A673 (cell line): ENCODE measurements around the gene FAM241A. TPM values are rescaled to one million over a fixed set of nuclear protein-coding genes. Genes with fewer than 3 reads are reported as not detected.
A peak's percentile ranks its signal among the peaks of the same experiment; 100 is the strongest.

Experiments used
- BruUV-seq: library from RNA; stranded (reverse); fragments of 400-500 nt; replicated peaks from 2 replicates; lab custom pipeline; 2021; lab: Mats Ljungman, UMichigan
- CTCF ChIA-PET: fragments of 300-600 bp; sonication (Branson Sonifier 250); formaldehyde crosslinking; loops from one replicate; lab custom pipeline; 2022; ENCODE audit warnings: antibody characterized with exemption; lab: Charles Lee
- POLR2A ChIA-PET: fragments of 300-600 bp; sonication (Branson Sonifier 250); formaldehyde crosslinking; loops from one replicate; lab custom pipeline; 2022; ENCODE audit warnings: antibody characterized with exemption; ENCODE audit not compliant: low non-redundant PET; lab: Charles Lee
- DNase-seq: peaks from one replicate; pipeline ENCODE4 v3.0.0-alpha.2; 2015; ENCODE audit warnings: low spot score
- H3K27ac ChIP-seq: fragments of 200-600 bp; sonication (generic); 2 replicates; pipeline ENCODE4 v1.5.1; 2016; ENCODE audit warnings: mixed run types, low read depth, mild to moderate bottlenecking, mixed read lengths, antibody characterized with exemption, low read length; ENCODE audit not compliant: poor library complexity, severe bottlenecking
- H3K27me3 ChIP-seq: fragments of 200-600 bp; sonication (generic); replicated peaks from 2 replicates; pipeline ENCODE4 v1.6.1; 2017; ENCODE audit warnings: mixed run types, low read depth, mild to moderate bottlenecking, mixed read lengths, antibody characterized with exemption, low read length; ENCODE audit not compliant: insufficient read depth, poor library complexity
- H3K36me3 ChIP-seq: fragments of 200-600 bp; sonication (generic); 2 replicates; pipeline ENCODE4 v1.6.1; 2016; ENCODE audit warnings: mixed run types, mild to moderate bottlenecking, mixed read lengths, antibody characterized with exemption, low read length; ENCODE audit not compliant: insufficient read depth, poor library complexity, severe bottlenecking
- H3K4me1 ChIP-seq: fragments of 200-600 bp; sonication (generic); 2 replicates; pipeline ENCODE4 v1.6.1; 2017; ENCODE audit warnings: mixed run types, mild to moderate bottlenecking, mixed read lengths, antibody characterized with exemption, low read length; ENCODE audit not compliant: insufficient read depth, poor library complexity, severe bottlenecking
- H3K4me3 ChIP-seq: fragments of 200-600 bp; sonication (generic); 2 replicates; pipeline ENCODE4 v1.5.1; 2016; ENCODE audit warnings: low read depth, mixed run types, mild to moderate bottlenecking, mixed read lengths, low read length; ENCODE audit not compliant: poor library complexity, severe bottlenecking
- H3K9me3 ChIP-seq: fragments of 200-600 bp; sonication (generic); 2 replicates; pipeline ENCODE4 v1.6.1; 2016; ENCODE audit warnings: mixed run types, low read depth, mild to moderate bottlenecking, mixed read lengths, antibody characterized with exemption, low read length; ENCODE audit not compliant: poor library complexity, severe bottlenecking
- EZH2 ChIP-seq: fragments of 200-600 bp; sonication (generic); IDR thresholded peaks from 2 replicates; pipeline ENCODE4 v1.6.1; 2017; ENCODE audit warnings: borderline replicate concordance, low read depth, mild to moderate bottlenecking, mixed read lengths, antibody characterized with exemption, low read length; ENCODE audit not compliant: poor library complexity, severe bottlenecking
- intact Hi-C: fragments of 100-400 bp; cut with micrococcal nuclease; formaldehyde crosslinking; loops from one replicate; pipeline ENCODE4 v1.10.0; 2022; ENCODE audit not compliant: unreplicated experiment
- total RNA-seq: library from RNA; stranded (reverse); gene quantifications from 2 replicates; pipeline ENCODE4 v1.2.3, GENCODE V29; 2021
- TF ChIP-seq, protein P1 (sequence below): fragments of 300-800, 200-600 bp; sonication (generic); conservative IDR thresholded peaks from 2 replicates; pipeline ENCODE4 v1.5.1; 2017; ENCODE audit warnings: low read depth, mild to moderate bottlenecking, antibody characterized with exemption, low read length, moderate library complexity, mixed read lengths

The FAM241A gene
- total RNA-seq, 1 experiment from 2014 or later, result 1.5 TPM

DNA sequence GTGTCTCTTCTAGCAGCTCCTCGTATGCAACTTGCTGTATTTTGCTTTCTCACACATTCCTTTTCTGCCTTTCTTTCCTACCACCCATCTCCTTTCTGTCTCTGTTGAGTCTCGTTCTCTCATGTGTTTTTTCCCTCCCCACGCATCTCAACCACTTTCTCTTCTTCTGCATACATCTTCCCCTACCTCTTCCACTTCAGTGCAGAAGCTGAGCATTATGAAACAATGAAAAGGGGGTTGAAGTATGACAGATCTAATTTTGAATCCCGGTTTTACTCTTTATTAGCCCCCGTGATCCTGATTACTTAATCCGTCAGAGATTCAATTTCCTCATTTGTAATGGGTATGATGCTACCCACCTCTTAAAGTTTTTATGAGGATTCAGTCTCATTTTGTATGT lies 7.3 kb downstream of the FAM241A start:
- no TSS peak for BruUV-seq
- TF ChIP-seq EZH2, result no peak
- TF ChIP-seq, protein P1, sequence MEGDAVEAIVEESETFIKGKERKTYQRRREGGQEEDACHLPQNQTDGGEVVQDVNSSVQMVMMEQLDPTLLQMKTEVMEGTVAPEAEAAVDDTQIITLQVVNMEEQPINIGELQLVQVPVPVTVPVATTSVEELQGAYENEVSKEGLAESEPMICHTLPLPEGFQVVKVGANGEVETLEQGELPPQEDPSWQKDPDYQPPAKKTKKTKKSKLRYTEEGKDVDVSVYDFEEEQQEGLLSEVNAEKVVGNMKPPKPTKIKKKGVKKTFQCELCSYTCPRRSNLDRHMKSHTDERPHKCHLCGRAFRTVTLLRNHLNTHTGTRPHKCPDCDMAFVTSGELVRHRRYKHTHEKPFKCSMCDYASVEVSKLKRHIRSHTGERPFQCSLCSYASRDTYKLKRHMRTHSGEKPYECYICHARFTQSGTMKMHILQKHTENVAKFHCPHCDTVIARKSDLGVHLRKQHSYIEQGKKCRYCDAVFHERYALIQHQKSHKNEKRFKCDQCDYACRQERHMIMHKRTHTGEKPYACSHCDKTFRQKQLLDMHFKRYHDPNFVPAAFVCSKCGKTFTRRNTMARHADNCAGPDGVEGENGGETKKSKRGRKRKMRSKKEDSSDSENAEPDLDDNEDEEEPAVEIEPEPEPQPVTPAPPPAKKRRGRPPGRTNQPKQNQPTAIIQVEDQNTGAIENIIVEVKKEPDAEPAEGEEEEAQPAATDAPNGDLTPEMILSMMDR, result no peak
- no peaks in the 10 kb centered on the region for H3K36me3 ChIP-seq
- H3K27me3 ChIP-seq, result no peaks in the 10 kb centered on the region
- no peak overlapping the region for H3K27ac ChIP-seq
- intact Hi-C loops, result no loop called here
- peak; percentile 18 for DNase-seq
- POLR2A ChIA-PET, result no interaction called here
- H3K9me3 ChIP-seq, result no peaks in the 10 kb centered on the region
- CTCF ChIA-PET, result interaction anchor here (0.6 kb wide), 1 partner anchor 569 kb away, joined by 7 read pairs; no protein-coding TSS in a partner anchor
- peaks cover 28% of the 10 kb centered on the region for H3K4me1 ChIP-seq
- no peak overlapping the region for H3K4me3 ChIP-seq

DNA sequence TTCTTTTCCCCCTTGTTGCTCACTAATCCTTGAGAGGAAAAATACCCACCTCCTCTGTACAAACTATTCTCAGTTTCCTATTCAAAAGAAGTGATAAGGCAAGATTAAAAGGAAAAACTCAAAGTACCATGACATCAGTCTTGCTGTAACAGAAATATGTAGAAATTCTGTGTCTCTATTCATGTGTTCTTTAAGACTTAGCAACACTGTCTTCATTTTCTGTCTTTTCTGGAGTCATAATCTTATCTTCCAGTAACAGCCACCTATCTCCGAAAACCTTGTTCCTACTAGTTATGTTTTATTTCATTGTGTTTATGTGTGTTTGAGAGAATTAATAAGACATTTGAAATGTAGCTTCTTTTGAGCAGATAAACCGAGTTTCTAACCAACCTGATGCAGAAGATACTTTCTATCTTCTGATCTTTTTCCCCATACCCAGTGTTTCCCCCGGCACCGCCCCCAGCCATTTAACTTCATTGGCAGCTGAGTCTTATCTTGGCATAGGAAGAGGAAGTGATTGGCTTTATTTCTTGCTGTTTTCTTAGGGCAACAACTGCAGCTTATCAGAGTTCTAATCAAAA lies 8.0 kb downstream of the FAM241A start:
- Histone ChIP-seq H3K27me3 (no peaks in the 10 kb centered on the region), H3K36me3 (no peaks in the 10 kb centered on the region), H3K27ac (no peak overlapping the region), H3K4me1 (peaks cover 25% of the 10 kb centered on the region), H3K4me3 (peak overlapping the region; percentile 28), H3K9me3 (no peaks in the 10 kb centered on the region)
- ChIA-PET CTCF (no interaction called here), POLR2A (no interaction called here)
- BruUV-seq, result no TSS peak
- peak; percentile 42 for DNase-seq
- intact Hi-C loops, result no loop called here
- no peak for TF ChIP-seq EZH2
- TF ChIP-seq, protein P1, result no peak

DNA sequence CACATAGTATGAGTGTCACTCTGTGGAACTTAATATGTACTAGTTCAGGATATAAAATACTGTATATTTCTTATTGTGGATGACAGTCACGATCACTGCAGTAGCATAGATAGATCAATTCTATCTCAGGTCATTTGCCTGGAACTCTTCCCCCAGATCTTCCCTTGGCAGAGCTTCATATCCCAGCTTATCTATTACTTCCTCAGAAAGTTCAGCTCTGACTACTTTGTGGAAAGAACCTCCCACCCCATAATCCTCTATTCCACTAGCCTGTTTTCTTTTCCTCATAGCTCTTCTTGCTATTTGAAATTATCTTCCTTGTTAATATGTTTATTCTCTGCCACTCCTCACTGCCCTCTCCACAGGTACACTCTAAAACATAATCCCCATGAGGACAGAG lies 10.9 kb downstream of the FAM241A start:
- Histone ChIP-seq H3K27me3 (no peaks in the 10 kb centered on the region), H3K4me3 (no peak overlapping the region), H3K4me1 (peaks cover 19% of the 10 kb centered on the region), H3K36me3 (no peaks in the 10 kb centered on the region), H3K27ac (no peak overlapping the region), H3K9me3 (no peaks in the 10 kb centered on the region)
- POLR2A ChIA-PET, result interaction anchor here (0.6 kb wide), 1 partner anchor 55 kb away, joined by 6 read pairs; no protein-coding TSS in a partner anchor
- no TSS peak for BruUV-seq
- no peak for DNase-seq
- intact Hi-C loops, result no loop called here
- CTCF ChIA-PET, result no interaction called here
- no peak for TF ChIP-seq EZH2
- TF ChIP-seq, protein P1, result no peak
